Measurements from ENCODE around the gene SEMA4C. TPM values are rescaled to one million over a fixed set of nuclear protein-coding genes. Genes with fewer than 3 reads are reported as not detected.

Gene SEMA4C
- total RNA-seq, 1 donor from 2014 or later: 24.8 TPM

- Mint-ChIP-seq H3K27me3 (ENCODE audit: low read depth) (no peaks in the 10 kb centered on the region), H3K9me3 (ENCODE audit: low read depth) (no peaks in the 10 kb centered on the region), H3K4me1 (ENCODE audit: low read depth) (peaks cover 14% of the 10 kb centered on the region)
Measured at GRCh38 chr2:96882230-96882629, 12.3 kb upstream of the SEMA4C start.

GRCh38 chr2:96881349-96882195, 11.7 kb upstream of the SEMA4C start:
- Mint-ChIP-seq H3K4me1 (ENCODE audit: low read depth) (peaks cover 19% of the 10 kb centered on the region), H3K27ac (ENCODE audit: unreplicated experiment) (no peak overlapping the region), H3K36me3 (ENCODE audit: low read depth) (no peaks in the 10 kb centered on the region), H3K9me3 (ENCODE audit: low read depth) (no peaks in the 10 kb centered on the region), H3K27me3 (ENCODE audit: low read depth) (no peaks in the 10 kb centered on the region), H3K4me3 (ENCODE audit: unreplicated experiment) (no peak overlapping the region)
- TF ChIP-seq CTCF (IDR thresholded peaks at IDR 0.05): no peak
- DNase-seq (ENCODE audit: low spot score): no peak

More at GRCh38 chr2:96882230-96882629, 12.3 kb upstream of the SEMA4C start:
- H3K36me3 Mint-ChIP-seq (ENCODE audit: low read depth): no peaks in the 10 kb centered on the region
- no peak overlapping the region for H3K4me3 Mint-ChIP-seq (ENCODE audit: unreplicated experiment)
- TF ChIP-seq CTCF (IDR thresholded peaks at IDR 0.05): no peak
- no peak for DNase-seq (ENCODE audit: low spot score)
- no peak overlapping the region for H3K27ac Mint-ChIP-seq (ENCODE audit: unreplicated experiment)

DNA sequence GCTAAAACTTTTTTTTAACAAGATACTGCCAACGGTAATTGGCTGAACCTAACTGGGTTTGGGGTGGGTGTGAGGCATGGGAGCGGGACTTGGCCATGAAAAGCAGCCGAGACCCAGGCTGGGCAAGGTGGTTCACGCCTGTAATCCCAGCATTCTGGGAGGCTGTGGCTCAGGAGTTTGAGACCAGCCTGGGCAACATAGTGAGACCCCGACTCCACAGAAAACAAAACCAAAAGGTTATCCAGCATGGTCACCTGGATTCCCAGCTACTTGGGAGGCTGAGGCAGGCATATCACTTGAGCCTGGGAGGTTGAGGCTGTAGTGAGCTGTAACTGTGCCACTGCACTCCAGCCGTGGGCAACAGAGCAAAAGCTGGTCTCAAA, 11.0 kb upstream of the SEMA4C start:
- Mint-ChIP-seq H3K4me1 (ENCODE audit: low read depth) (peaks cover 26% of the 10 kb centered on the region), H3K9me3 (ENCODE audit: low read depth) (no peaks in the 10 kb centered on the region), H3K27me3 (ENCODE audit: low read depth) (no peaks in the 10 kb centered on the region), H3K27ac (ENCODE audit: unreplicated experiment) (no peak overlapping the region), H3K4me3 (ENCODE audit: unreplicated experiment) (no peak overlapping the region), H3K36me3 (ENCODE audit: low read depth) (no peaks in the 10 kb centered on the region)
- TF ChIP-seq CTCF (IDR thresholded peaks at IDR 0.05): no peak
- no peak for DNase-seq (ENCODE audit: low spot score)

DNA sequence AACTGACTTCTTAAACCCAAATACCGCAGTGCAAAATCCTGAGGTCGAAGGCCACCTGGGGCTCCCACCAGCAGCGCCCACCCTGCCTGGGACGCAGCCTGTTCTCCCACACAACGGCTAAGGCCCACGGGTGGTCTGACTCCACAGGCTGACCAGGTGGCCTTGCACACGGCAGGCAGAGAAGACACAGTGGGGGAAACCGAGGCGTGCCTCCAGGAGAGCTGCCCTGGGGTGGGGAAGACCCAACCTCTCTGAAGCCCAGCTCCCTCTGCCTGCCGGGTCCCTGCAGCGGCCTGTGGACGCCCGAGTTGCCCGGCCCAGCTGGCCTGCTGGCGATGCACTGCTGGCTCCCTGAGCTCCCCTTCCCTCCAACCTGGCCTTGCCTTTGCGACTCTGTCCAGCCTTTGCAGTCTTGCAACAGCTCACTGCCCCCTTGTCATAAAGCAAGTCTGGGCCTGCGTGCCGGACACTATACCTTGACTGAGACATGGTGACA, 9.7 kb upstream of the SEMA4C start:
- TF ChIP-seq CTCF (IDR thresholded peaks at IDR 0.05): no peak
- H3K27me3 Mint-ChIP-seq (ENCODE audit: low read depth): no peaks in the 10 kb centered on the region
- H3K4me1 Mint-ChIP-seq (ENCODE audit: low read depth): peaks cover 29% of the 10 kb centered on the region
- no peak for DNase-seq (ENCODE audit: low spot score)
- no peak overlapping the region for H3K4me3 Mint-ChIP-seq (ENCODE audit: unreplicated experiment)
- no peaks in the 10 kb centered on the region for H3K9me3 Mint-ChIP-seq (ENCODE audit: low read depth)
- no peaks in the 10 kb centered on the region for H3K36me3 Mint-ChIP-seq (ENCODE audit: low read depth)
- H3K27ac Mint-ChIP-seq (ENCODE audit: unreplicated experiment): no peak overlapping the region

DNA sequence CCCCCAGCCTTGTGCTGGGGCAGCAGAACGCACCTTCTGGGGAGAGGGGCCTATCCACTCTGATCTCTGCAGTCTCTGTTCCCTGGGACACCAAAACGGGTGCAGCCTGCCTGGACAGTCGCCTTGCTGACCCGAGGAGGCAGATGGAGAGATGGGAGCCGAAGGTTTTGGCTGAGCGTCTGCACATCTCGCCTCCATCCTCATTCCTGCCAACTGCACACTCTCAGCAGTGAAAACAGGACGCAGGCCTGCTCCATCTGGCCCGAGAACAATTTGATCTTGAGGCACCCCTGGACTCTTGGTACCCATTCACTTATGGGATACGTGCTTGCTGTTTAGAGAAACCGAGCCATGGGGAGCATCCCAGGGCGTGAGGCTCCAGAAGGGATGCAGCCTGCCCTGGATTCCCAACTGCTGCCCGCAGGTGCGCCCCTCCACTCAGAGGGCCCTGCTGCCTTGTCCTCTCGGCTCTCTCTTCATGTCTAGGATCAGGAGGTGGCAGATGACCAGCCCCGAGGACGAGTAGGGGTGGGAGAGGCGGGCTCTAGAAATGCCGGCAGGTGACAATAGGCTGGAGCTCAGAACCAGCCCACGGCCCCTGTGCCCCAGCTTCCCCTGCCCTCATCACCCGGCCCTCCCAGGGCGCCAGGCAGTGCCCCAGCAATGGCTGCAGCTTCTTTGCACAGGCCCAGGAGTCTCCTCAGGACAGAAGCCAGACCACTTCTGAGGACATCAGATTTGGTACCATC, 9.1 kb upstream of the SEMA4C start:
- DNase-seq (ENCODE audit: low spot score): no peak
- Mint-ChIP-seq H3K27ac (ENCODE audit: unreplicated experiment) (no peak overlapping the region), H3K36me3 (ENCODE audit: low read depth) (no peaks in the 10 kb centered on the region), H3K9me3 (ENCODE audit: low read depth) (no peaks in the 10 kb centered on the region), H3K4me3 (ENCODE audit: unreplicated experiment) (no peak overlapping the region), H3K4me1 (ENCODE audit: low read depth) (peaks cover 29% of the 10 kb centered on the region), H3K27me3 (ENCODE audit: low read depth) (no peaks in the 10 kb centered on the region)
- no peak for TF ChIP-seq CTCF (IDR thresholded peaks at IDR 0.05)

Measured in chondrocyte (in vitro differentiated cells).